ENCODE results near the gene PHF23.
"Not testable (repeated sequence)": the region's sequence is repeated elsewhere in the genome, so short reads cannot be mapped to it uniquely, and the experiment has no call there.

The PHF23 gene

DNA sequence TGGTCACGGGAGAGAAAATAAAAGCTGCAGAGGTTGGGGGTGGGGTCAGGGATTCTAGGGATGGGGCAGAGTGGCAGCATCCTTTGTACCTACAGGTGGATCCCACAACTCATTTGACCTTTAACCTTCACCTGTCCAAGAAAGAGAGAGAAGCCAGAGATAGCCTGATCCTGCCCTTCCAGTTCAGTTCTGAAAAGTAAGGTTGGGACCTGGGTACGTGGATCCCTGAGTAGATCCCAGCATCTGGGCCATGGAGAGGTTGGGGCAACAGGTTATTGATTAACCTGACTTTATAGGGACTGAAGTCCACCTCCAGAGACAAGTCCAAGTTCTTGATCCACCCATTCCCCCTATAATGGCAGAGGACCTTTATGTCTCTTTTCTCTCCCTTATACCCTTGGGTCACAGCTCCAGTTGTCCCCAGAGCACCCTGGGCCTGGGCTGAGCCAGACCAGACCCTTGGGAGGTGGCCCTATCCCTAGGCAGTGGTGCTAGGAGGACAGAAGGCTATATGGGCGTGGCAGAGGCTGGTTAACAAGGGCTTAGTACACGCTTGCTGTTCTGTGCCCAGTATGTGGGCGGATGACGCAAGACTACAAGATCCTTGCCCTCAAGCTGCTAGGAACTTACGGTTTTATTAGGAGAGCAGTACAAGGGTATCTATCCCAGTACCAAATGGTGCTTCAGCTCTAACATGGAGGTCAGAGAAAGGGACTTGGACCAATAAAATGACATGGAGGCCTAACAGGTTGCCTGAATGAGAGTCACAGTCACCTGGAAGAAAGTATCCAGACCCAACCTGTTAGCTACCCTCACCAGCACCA is 19.7 kb upstream of the PHF23 start:
- DNase-seq (ENCODE audit: low read depth): peak; percentile 69

DNA sequence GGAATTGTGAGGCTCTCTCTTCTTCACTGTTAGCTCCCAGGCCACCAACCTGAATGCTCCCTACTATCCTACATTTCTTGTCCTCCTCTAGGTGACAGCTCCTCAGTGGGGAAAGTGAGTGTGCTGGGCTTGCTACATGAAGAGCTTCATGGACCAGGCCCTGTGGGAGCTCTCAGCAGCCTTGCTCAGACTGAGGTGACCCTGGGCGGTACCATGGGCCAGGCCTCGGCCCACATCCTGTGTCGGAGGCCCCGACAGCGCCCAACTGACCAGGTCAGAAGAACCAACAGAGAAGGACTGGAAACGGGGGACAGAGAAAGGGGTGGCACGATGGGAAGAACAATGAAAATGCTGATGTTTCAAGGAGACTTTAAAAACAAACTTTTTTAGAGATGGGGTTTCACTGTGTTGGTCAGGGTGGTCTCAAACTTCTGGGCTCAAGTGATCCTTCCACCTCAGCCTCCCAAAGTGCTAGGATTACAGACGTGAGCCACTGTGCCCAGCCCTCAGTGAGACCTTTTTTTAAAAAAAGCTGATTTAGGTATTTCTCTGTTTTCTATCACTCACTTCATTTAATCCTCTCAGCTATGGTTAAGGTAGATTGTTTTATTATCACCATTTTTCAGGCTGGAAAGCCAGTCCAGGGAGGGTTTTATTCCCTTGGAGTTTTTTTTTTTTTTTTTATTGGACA is 17.7 kb upstream of the PHF23 start:
- no peak for DNase-seq (ENCODE audit: low read depth)

DNA sequence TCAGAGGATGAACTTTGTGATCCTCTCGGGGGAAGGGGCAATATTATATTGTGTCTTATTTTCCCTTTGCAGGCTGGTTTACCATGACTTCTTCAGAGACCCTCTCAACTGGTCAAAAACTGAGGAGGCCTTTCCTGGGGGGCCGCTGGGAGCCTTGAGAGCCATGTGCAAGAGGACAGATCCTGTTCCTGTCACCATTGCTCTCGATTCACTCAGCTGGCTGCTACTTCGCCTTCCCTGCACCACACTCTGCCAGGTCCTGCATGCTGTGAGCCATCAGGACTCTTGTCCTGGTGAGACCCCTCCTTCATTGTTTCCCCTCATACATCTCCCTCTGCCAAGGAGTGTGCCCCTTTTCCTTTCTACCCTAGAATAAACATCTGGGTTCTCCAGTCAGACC is 15.3 kb upstream of the PHF23 start:
- DNase-seq (ENCODE audit: low read depth): no peak

DNA sequence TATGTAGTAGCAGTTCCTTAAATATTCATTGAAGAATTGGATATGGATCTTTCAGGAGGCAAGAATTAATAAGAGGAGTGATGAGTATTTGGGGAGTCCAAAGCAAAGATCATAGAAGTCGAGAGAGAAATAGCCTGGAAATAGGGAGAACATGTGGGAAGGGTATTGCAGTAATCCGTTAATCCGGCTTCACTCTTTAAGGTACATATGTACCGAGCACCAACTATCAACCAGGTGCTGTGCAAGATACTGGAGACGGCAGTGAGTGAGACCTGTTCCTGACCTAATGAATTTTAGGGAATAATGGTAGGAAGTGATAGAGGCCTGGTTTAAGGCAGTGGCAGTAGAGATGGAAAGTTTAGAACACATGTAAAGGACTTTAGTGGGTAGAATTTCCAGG is 13.8 kb upstream of the PHF23 start:
- DNase-seq (ENCODE audit: low read depth): no peak

DNA sequence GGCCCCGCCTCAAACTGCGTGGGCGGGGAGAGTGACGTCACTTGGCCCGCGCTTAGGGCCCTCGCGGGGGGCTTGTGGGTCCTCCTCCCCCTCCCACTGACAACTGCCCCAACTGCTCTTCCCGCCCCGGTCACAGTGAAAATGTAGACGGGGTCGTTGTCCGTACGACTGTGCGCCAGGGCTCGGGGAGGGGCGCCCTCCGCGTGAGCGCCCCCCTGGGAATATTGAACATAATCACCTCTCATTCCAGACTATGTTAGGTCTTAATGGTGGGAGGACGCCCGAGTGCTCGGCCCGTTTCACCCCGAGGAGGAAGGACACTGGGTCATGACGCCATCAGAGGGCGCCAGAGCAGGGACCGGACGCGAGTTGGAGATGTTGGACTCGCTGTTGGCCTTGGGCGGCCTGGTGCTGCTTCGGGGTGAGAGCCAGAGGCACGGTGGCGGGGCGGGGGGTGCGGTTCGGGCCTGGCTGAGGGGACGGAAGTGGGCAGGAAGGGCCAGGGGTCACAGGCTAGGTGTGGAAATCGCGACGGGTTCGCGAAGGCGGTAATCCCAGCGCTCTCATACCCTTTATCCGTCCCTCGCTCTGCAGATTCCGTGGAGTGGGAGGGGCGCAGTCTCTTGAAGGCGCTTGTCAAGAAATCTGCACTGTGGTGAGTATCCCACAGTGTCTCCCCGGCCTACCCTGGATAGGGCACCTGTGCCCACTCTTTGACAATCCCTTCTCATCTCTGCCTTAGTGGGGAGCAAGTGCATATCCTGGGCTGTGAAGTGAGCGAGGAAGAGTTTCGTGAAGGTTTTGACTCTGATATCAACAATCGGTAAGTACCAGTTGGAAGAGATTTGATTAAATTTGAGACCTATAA is 13.2 kb upstream of the PHF23 start, which contains the start of gene ELP5:
ELP5 (plus strand) TSS at position 40 of the 868 bp plus-strand sequence; CDS start at position 376, 336 bp downstream.
- peak; percentile 94 for DNase-seq (ENCODE audit: low read depth)

DNA sequence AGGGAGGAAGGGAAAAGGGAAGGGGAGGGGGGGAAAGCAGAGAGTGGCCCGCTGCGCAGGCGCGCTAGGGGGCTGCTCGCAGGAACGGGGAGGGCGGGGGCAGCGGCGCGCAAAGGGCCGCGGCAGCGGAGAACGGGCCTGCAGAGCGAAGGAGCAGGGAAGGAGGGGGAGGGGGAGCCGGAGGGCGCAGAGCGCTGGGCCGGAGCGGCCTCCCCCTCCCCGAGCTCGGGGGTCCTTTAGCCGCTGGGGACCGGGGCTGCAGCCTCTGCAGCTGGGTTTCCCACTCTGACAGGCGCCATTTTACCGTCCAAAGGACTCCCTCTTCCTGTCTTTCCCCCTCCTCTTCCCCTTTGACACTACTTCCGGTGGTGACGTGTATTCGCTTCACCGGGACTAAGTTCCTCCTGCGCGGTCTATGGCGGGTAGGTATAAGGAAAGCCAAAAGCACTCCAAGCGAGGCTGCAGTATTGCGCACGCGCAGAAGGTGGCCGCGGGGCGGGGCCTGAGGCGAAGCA is 12.5 kb upstream of the PHF23 start, which contains the start of gene CTDNEP1:
CTDNEP1 (minus strand) TSS at position 74 of the 515 bp plus-strand sequence. CDS start 438 bp downstream, outside the sequence.
- DNase-seq (ENCODE audit: low read depth): peak; percentile 99

DNA sequence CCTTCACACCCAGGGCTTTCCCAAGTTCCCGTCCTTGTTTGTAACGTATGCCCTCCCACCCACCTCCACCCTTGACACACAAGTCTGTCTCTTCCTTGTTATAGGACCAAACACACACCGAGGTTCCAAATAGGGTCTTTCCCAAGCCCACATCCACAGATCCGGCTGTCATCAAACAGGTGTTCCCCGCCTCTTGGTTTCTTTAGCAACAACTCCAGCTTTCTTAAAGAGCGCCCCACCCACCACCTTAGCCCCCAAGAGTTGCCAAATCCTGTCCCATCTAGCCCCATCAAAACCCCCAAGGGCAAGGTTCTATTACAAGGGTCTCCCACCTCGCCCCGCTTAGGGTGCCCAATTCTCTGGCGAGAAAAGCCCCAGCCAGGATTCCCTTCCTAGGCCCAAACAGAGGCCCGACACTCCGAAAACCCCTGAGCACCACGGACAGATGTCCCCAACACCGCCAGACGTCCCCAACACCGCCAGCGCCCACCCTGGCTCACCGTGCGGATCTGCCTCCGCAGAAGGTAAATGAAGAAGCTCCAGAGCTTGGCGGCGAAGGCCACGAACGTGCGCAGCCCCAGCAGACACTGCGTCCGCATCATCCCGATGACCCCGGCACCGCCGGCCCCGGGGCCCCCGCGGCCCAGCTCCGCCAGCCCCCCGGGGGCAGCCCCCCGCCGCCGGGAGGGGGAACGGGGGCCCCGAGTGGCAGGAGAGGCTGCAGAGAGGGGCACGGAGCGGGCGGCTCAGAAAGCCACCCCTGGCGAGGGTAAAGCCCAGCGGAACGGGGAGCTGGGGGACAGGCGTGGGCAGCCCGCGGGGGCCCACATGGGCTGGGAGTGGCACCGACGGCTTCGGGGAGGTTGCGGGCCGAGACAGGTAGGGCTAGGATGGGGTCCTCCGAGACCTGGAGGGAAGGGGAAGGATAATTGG is 11.7 kb upstream of the PHF23 start:
- no peak for DNase-seq (ENCODE audit: low read depth)

DNA sequence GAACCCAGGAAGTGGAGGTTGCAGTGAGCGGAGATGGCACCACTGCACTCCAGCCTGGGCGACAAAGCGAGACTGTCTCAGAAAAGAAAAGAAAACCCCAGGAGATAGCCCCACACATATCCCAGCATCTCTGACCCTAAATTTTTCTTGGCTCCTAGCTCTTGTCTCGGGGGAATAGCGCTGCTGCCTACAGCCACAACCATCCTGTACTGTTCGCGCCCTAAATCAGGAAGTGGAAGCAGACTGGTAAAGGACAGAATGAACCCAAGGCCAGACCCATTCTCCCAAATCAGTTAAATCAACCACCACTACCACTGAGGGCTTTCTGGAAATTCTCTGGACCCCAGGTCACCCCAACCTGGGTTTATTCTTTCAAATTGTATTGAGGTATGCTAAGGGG is 10.6 kb upstream of the PHF23 start:
- no peak for DNase-seq (ENCODE audit: low read depth)

DNA sequence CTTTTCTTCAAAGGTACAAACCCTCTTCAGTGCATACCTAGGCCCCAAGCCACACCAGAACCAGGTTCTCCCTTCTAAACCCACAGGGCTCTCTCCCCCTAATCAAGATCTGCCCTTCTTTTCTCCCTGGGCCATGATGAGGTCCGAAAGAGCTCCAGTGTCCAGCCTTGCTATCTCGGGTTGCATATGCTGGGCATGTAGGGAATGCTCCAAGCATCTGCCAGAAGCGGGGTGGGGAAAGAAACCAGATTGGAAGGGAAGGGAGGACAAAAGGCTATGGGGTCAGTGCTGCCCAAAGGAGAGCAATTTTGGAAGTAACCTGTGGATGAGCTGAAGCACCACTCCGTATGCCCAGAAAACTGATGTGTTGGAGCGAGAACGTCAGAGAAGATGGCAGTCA is 10.0 kb upstream of the PHF23 start:
- no peak for DNase-seq (ENCODE audit: low read depth)

DNA sequence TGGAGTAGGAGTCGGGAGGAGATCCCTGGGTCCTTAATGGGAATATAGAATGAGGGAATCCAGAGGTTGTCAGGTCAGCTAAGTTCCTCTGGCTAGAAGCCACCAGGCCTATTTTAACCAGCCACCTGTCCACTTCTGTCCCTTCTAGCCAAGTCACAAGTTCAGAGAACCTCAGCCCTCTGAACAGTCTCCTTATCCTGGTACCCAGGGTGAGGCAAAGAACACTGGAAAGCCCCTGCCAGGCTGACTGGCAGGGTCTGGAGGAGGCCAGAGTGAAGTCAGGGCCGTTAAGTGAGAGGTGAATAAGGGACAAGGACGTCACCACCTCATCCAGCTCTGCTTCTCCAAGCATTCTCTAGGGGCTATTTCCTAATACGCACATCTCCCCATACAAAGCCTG is 9.5 kb upstream of the PHF23 start:
- DNase-seq (ENCODE audit: low read depth): no peak

DNA sequence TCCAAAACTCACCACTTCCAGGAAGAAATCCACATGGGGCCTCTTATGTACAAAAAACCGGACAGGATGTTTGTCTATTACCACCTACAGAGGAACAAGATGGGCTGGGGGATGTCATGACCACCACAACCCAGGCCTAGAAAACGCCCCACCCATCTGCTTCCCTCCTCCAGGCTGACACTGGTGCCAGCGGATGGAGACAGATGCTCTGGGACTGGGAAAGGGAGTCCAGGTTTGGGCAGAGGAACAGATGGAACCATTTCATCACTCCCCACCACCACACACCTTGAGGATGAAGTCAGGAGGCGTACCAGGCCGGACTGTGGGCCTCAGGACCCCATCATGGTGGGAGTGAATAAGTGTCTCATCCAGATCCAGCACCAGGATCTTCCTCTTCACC is 7.5 kb upstream of the PHF23 start:
- DNase-seq (ENCODE audit: low read depth): no peak

DNA sequence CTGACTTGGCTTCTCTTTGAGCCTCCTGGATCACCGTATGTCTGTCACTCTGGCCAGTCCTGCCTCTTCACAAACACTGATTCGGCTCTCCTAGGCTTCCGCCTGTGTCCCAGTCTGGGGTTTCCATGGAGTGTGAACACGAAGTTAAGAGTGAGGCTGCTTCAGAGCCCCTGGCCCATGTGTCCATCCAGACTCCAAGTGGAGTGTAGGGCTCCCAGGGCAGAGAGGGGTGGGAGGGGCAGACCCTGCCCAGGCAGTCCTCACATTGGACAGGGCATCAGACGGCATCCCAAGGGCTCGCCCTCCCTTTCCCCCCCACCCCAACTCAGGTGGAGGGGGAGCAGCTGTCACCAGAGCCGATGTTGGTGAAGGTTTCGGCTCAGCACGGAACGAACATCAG is 4.6 kb upstream of the PHF23 start:
- DNase-seq (ENCODE audit: low read depth): not testable (repeated sequence)

DNA sequence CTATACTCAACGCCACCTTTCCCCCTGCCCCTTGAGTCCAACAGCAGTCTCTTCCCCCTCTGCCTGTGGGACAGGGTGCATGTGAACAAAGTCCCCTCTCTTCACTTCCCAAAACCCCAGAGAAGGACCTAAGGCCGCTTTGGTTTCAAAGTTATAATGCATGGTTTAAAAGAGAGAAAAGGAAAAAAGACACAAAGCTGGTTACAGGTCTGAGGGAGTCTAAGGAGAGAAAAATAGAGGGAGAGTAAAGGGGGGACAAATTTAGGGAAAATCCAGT is 4.1 kb upstream of the PHF23 start:
- no peak for DNase-seq (ENCODE audit: low read depth)

DNA sequence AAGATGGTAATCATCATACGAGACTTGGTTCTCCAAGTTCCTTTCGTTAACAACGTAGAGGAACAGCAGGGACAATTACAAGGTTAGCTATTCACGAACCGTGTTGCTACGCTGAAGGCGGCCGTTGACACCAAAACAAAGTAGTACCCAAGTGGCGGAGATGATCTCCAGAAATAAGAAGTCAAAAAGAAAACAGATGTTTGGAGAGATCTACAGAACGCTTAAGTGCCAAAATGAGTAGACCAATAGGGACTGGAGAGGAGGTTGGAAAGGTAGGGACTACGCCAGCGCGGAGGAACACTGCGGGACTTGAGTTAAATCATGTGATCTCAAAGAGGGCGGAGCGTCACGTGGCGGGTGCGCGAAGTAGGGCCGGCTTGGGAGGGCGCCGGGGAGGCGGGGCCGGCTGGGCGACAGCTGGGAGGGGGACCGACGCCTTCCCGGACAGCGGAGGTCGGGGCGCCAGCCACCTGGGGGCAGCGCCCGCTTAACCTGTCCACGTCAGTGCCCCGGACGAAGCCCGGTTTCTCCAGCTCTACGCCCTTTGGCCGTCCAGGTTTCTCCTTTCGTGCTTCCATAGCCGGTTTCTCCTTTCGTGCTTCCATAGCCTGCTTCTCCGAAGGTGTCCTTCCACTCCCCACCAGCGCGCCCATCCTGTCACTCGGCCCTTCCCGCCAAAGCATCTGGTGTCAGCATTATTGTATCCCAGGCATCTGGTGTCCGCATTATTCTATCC is 3.6 kb upstream of the PHF23 start:
- peak; percentile 98 for DNase-seq (ENCODE audit: low read depth)

DNA sequence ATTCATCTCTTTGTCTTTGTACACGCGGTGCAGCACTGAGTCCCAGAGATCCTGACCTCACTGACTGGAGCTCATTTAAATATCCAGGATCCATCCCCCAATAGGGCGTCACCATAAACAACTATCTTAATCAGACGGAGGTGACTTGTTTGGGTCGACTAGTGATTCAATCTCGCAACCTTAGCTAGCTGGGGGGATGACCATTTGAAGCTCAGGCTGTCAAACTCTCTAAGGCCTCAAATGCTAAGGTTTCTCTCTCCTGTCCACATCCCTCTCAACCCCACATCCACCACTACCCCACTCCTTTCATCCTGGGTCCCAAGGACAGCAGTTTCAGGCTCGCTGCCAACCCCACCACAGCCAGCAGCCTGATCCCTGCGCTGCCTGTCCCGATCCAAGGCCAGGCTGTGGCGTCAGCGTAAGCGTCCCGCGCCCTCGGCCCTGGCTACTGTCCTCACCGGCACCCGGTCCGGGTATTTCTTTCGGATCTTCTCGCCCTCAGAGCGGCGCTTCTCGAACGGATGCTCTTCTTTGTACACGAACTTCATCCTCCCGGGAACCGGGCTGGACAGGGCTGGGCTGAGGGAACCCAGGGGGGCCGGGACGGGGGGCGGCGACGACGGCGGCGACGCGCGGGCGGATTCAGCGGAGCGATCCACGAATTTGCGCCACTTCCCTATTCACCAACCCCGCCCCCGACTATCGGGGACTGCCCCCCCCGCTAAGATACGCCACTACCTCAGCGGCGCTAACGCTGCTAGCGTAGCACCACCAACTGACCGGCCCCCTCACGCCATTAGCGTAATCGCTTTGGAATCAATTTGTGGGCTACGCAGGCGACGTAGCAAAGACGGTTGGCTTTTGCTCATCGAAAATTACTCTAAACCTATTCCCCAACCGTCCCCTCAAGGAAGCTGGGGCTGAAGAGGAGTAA is 2.8 kb upstream of the PHF23 start, which contains the start of gene GABARAP:
GABARAP (minus strand) TSS at position 667 of the 934 bp plus-strand sequence; CDS start at position 548, 119 bp downstream.
- DNase-seq (ENCODE audit: low read depth): peak; percentile 93

DNA sequence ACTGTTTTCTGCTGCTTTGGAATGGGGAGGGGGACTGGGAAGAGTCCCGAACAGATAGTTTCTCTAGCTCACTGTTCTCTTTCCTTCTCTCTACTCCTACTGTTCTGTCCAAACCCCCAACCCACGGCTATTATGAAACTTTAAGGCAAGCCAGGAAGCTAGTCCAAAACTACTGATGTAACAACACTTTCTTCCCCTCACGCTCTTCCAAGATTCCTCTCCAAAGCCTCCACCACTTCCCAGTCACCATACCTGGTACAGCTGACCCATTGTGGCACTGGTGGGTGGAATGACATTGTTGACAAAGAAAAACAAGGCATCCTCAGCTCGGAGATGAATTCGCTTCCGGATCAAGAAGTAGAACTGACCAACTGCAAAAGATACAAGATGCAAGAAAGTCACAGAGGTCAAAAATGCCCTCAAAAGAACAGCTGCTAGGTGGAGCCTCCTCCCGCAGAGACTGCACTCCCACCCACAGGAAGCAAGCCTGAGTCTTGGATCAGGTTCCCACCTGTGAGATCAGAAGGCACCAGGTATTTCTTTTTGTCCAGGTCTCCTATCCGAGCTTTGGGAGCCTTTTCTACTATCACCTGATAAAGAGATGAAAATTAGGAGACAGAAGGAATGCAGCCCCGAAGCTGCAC is 2.0 kb upstream of the PHF23 start:
- no peak for DNase-seq (ENCODE audit: low read depth)

DNA sequence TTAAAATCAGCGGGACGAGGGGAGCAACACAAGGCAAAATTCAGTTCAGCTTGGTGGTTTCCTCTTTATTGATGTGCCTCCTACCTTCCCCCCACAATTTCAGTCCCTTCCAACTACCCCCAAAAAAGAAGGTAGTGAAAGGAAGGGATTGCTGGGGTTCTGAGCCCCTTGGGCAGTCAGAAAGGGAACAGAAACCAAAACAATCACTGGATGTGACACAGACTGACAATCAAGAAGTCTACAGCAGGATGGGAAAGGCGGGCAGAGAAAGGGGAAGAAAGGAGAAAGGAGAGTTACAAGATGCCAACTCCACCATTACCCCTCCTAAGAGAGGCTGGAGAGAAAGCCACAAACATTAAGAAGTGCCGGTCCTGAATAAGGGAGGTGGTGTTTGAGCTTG is 1.1 kb upstream of the PHF23 start:
- DNase-seq (ENCODE audit: low read depth): no peak

DNA sequence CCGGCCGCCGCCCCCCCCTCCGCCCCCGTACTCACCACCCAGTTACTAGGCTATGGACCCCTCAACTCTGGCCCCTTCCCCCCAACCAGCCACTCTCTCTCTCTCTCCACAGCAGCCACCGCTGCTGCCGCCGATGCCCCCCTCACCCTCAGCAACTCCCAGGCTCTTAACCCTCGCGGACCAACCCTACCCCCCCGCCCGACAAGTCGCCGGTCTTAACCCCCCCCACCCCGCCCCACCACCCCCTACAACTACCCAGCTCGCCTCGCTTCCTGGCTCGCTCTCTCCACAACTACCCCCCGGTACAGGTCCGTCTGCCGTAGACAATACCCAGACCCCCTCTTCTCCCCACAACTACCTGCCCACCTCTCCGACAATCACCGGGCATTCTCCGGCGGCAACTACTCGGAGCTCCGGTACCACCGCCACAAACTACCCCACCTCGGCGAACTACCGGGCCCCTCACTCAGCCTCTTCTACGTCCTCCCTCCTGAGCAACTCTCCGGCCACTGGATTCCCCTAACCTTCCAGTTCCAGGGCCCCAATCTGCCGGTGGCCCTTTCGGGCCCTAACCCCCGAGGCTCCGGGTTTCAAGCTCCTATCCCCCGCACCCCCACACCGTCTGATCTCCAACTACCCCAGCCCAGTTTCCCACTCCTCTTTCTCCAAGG is 702 bp downstream of the PHF23 start:
- DNase-seq (ENCODE audit: low read depth): peak; percentile 40

All from fibroblast of gingiva (primary cell).